HUDEP-2 (cell line): ENCODE results near the gene CIB4.

Experiments
- DNase-seq, 76 experiments: peaks; one replicate each; lab custom pipeline; 2025; ENCODE audit not compliant: unreplicated experiment in 76 of 76; lab: John Stamatoyannopoulos, UW

The CIB4 gene

GRCh38 chr2:26645762-26646161 is 4.6 kb upstream of the CIB4 start:
- DNase-seq = no peak

- DNase-seq = no peak
Observed at GRCh38 chr2:26644188-26644835, 3.1 kb upstream of the CIB4 start.

GRCh38 chr2:26642429-26642828 is 1.3 kb upstream of the CIB4 start:
- no peak for DNase-seq

GRCh38 chr2:26640331-26640745 is 828 bp downstream of the CIB4 start:
- DNase-seq = no peak

- DNase-seq = no peak
Observed at GRCh38 chr2:26639685-26640243, 1.4 kb downstream of the CIB4 start.

GRCh38 chr2:26637811-26638310 is 3.3 kb downstream of the CIB4 start:
- DNase-seq = no peak

- no peak for DNase-seq
Observed at GRCh38 chr2:26636935-26637334, 4.2 kb downstream of the CIB4 start.

GRCh38 chr2:26635401-26635800 is 5.8 kb downstream of the CIB4 start:
- no peak for DNase-seq

GRCh38 chr2:26634636-26635230 is 6.4 kb downstream of the CIB4 start:
- no peak for DNase-seq

- no peak for DNase-seq
Observed at GRCh38 chr2:26633993-26634595, 7.1 kb downstream of the CIB4 start.

- no peak for DNase-seq
Observed at GRCh38 chr2:26633351-26633945, 7.7 kb downstream of the CIB4 start.

- no peak for DNase-seq
Observed at GRCh38 chr2:26632624-26633185, 8.5 kb downstream of the CIB4 start.

GRCh38 chr2:26631401-26632170 is 9.6 kb downstream of the CIB4 start:
- DNase-seq = no peak

- no peak for DNase-seq
Observed at GRCh38 chr2:26630669-26631360, 10.4 kb downstream of the CIB4 start.

GRCh38 chr2:26630235-26630634 is 10.9 kb downstream of the CIB4 start:
- no peak for DNase-seq

- no peak for DNase-seq
Observed at GRCh38 chr2:26629751-26630150, 11.4 kb downstream of the CIB4 start.

- DNase-seq = no peak
Observed at GRCh38 chr2:26629346-26629630, 11.9 kb downstream of the CIB4 start.

- DNase-seq = no peak
Observed at GRCh38 chr2:26628561-26629345, 12.4 kb downstream of the CIB4 start.
